Cardiac fibroblast (primary cell): ENCODE measurements around the gene TTC39B.
A peak's percentile ranks its signal among the peaks of the same experiment; 100 is the strongest.

Experiments used
- DNase-seq, 2 donors: peaks; one replicate each; pipeline versions ENCODE4 v3.0.0 to v3.0.0-alpha.2; 2010; ENCODE audit warnings: low read depth in 2 of 2
- H3K4me3 ChIP-seq, 2 donors: replicated peaks in 1 of 2; 1 replicate in 1 of 2; 2 replicates in 1 of 2; pipeline ENCODE4 v1.5.1; 2011; ENCODE audit warnings: low read depth in 2 of 2, low read length in 2 of 2, mild to moderate bottlenecking in 2 of 2, moderate library complexity in 1 of 2
- CTCF ChIP-seq: IDR thresholded peaks from one replicate; pipeline ENCODE4 v1.5.1; 2011; ENCODE audit warnings: low read depth, mild to moderate bottlenecking, low read length, inconsistent platforms

TTC39B gene

GRCh38 chr9:15306757-15307522 is at the start of gene TTC39B:
TSS of gene TTC39B (minus strand) at chr9:15307216. CDS start at chr9:15307125, 91 bp downstream.
- peak within 1 kb of the TSS; percentile 82 to 87 for H3K4me3 ChIP-seq
- DNase-seq, result peak; percentile 89 to 94
- no peak for TF ChIP-seq CTCF

- TF ChIP-seq CTCF, result no peak
- H3K4me3 ChIP-seq, result no peak overlapping the region
- no peak for DNase-seq
Measured at GRCh38 chr9:15355669-15356068, 48.7 kb upstream of the TTC39B start.

- no peak for TF ChIP-seq CTCF
- DNase-seq, result no peak
- no peak overlapping the region for H3K4me3 ChIP-seq
Measured at GRCh38 chr9:15354713-15355112, 47.7 kb upstream of the TTC39B start.

GRCh38 chr9:15353892-15354291 is 46.9 kb upstream of the TTC39B start:
- DNase-seq, result no peak
- no peak for TF ChIP-seq CTCF
- no peak overlapping the region for H3K4me3 ChIP-seq

- no peak overlapping the region for H3K4me3 ChIP-seq
- DNase-seq, result no peak
- no peak for TF ChIP-seq CTCF
Measured at GRCh38 chr9:15352306-15352705, 45.3 kb upstream of the TTC39B start.

- DNase-seq, result peak; percentile 28 to 60
- no peak for TF ChIP-seq CTCF
- no peak overlapping the region for H3K4me3 ChIP-seq
Measured at GRCh38 chr9:15349892-15350761, 43.1 kb upstream of the TTC39B start.
